HUES48 (cell line): ENCODE measurements around the gene TAF5.
"Not testable (repeated sequence)": the region's sequence is repeated elsewhere in the genome, so short reads cannot be mapped to it uniquely, and the experiment has no call there.

ENCODE experiments used
- H3K27ac ChIP-seq: one replicate; pipeline ENCODE4 v1.7.0; 2013; ENCODE audit warnings: low read depth, low read length, inconsistent platforms
- H3K27me3 ChIP-seq: 2 replicates; pipeline ENCODE4 v1.6.1; 2013; ENCODE audit warnings: mild to moderate bottlenecking, low read length; ENCODE audit not compliant: control insufficient read depth, insufficient read depth
- H3K36me3 ChIP-seq: 2 replicates; pipeline ENCODE4 v1.6.1; 2013; ENCODE audit warnings: low read length; ENCODE audit not compliant: control insufficient read depth, insufficient read depth
- H3K4me1 ChIP-seq: 2 replicates; pipeline ENCODE4 v1.6.1; 2013; ENCODE audit warnings: mild to moderate bottlenecking, low read length; ENCODE audit not compliant: control insufficient read depth, insufficient read depth
- H3K4me3 ChIP-seq: 2 replicates; pipeline ENCODE4 v1.5.1; 2013; ENCODE audit warnings: mild to moderate bottlenecking, low read depth, low read length
- H3K9ac ChIP-seq: 2 replicates; pipeline ENCODE4 v1.6.1; 2013; ENCODE audit warnings: mild to moderate bottlenecking, low read depth, low read length, moderate library complexity
- H3K9me3 ChIP-seq: 2 replicates; pipeline ENCODE4 v1.6.1; 2013; ENCODE audit warnings: low read length; ENCODE audit not compliant: control insufficient read depth, insufficient read depth

Gene TAF5

DNA sequence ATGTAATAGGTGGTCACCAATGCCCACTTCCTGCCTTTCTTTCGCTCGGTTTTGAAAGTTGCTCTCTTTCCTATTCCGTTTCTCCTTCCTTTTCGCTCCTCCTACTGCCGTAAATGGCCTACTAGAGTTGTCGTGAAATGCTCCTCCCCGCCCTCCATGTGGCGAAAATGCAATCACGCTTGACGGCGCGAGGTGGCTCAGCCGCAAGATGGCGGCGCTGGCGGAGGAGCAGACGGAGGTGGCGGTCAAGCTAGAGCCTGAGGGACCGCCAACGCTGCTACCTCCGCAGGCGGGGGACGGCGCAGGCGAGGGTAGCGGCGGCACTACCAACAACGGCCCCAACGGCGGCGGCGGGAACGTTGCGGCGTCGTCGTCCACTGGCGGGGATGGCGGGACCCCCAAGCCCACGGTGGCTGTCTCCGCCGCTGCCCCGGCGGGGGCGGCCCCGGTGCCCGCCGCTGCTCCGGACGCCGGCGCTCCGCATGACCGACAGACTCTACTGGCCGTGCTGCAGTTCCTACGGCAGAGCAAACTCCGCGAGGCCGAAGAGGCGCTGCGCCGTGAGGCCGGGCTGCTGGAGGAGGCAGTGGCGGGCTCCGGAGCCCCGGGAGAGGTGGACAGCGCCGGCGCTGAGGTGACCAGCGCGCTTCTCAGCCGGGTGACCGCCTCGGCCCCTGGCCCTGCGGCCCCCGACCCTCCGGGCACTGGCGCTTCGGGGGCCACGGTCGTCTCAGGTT is at the start of gene TAF5:
TAF5 (plus strand) TSS at position 195 of the 737 bp plus-strand sequence; CDS start at position 209, 14 bp downstream.
- no peaks in the 10 kb centered on the region for H3K27me3 ChIP-seq
- H3K9me3 ChIP-seq: no peaks in the 10 kb centered on the region
- peak within 1 kb of the TSS; percentile 83 for H3K4me3 ChIP-seq
- peaks cover 3% of the 10 kb centered on the region; the same call in 1 of the 2 replicates for H3K36me3 ChIP-seq
- peak within 1 kb of the TSS; percentile 80 for H3K27ac ChIP-seq
- H3K9ac ChIP-seq: peak within 1 kb of the TSS; percentile 58; the same call in 1 of the 2 replicates
- no peaks in the 10 kb centered on the region for H3K4me1 ChIP-seq

DNA sequence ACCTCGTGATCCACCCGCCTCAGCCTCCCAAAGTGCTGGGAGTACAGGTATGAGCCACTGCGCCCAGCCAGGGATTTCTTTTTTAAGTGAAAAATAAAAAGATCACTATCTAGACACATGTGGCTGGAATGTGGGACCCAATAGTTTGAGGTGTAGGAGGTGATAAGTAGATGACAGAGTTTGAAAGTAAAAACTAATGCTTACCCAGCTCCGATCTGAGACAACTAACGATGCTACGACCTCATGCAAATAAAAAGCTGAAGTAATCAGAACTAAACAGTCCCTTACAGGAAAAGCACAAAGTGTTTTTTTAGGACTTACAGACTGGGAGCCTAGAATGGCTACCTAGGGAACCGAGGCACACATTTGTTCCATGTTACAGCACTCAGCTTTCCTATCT is 39.9 kb upstream of the TAF5 start:
- no peak overlapping the region for H3K4me3 ChIP-seq
- H3K9ac ChIP-seq: no peak overlapping the region
- no peak overlapping the region for H3K27ac ChIP-seq
- no peaks in the 10 kb centered on the region for H3K27me3 ChIP-seq
- H3K9me3 ChIP-seq: no peaks in the 10 kb centered on the region
- peaks cover 65% of the 10 kb centered on the region for H3K36me3 ChIP-seq
- H3K4me1 ChIP-seq: no peaks in the 10 kb centered on the region

DNA sequence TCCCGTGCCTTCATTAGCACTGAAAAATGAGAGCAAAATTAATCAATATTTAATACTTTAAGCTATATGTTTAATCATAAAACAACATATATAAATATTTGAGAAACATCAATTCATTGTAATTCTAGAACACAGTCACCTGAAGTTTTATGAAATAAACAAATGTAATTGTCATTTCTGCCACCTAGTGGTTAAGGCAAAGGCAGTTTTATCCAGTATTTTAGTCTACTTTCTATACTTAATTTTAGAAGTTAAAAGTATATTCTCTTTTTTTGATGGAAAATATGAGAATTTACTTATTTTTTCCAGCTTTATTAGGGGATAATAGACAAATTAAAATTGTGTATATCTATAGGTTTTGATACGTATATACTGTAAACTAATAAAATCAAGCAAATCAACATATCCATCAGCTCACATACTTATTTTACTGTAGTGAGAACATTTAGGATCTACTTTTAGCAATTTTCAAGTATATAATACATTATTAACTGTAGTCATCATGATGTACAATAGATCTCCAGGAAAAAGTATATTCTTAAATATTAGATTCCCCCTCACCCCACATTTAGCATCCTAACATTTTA is 33.7 kb upstream of the TAF5 start:
- Histone ChIP-seq H3K9me3 (no peaks in the 10 kb centered on the region), H3K4me3 (no peak overlapping the region), H3K27me3 (no peaks in the 10 kb centered on the region), H3K36me3 (peaks cover 59% of the 10 kb centered on the region), H3K9ac (no peak overlapping the region), H3K27ac (no peak overlapping the region), H3K4me1 (no peaks in the 10 kb centered on the region)

DNA sequence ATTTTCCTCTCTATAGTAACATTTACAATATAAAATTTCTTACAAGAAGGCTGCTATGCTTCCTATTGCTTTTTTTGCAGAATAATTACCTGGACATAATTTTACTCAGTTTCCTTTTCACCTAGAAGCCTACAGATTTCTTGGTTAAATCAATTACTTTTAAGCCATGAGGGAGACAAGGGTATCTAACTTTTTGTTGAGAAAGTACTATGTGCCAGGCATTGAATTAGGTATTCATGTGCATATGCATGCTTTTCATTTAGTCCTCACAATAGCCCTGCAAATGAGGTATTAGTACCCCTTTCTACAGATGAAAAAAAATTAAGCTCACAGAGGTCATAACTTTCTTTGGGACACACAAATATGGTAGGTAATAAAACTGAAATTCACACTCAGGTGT is 33.2 kb upstream of the TAF5 start:
- no peaks in the 10 kb centered on the region for H3K4me1 ChIP-seq
- H3K4me3 ChIP-seq: no peak overlapping the region
- H3K36me3 ChIP-seq: peaks cover 62% of the 10 kb centered on the region
- no peaks in the 10 kb centered on the region for H3K27me3 ChIP-seq
- H3K9ac ChIP-seq: no peak overlapping the region
- H3K27ac ChIP-seq: no peak overlapping the region
- no peaks in the 10 kb centered on the region for H3K9me3 ChIP-seq

DNA sequence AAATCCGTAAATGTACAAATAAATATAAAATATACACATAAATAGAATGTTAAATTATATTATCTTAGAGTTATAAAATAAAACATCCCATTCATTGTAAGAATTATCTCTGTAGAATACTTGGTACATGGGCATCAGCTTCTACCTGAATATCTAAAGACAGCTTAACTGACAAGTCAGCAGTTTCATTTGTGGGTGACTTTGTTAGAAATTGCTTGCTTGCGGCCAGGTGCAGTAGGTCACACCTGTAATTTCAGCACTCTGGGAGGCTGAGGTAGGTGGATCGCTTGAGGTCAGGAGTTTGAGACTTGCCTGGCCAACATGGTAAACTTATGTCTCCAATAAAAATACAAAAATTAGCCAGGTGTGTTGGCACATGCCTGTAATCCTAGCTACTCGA is 31.4 kb upstream of the TAF5 start:
- Histone ChIP-seq H3K27ac (no peak overlapping the region), H3K9ac (no peak overlapping the region)

DNA sequence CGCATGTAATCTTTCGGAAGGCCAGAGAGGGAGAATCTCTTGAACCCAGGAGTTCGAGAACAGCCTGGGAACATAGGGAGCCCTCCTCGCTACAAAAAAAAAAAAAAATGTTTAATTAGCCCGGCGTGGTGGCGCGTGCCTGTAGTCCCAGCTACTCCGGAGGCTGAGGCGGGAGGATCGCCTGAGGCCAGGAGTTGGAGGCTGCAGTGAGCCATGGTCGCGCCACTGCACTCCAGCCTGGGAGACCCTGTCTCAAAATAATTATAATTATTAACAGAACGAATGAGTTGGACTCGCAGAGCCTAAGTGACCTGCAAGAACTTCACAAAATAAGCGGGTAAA is 17.6 kb upstream of the TAF5 start:
- H3K9ac ChIP-seq: 0 out of 2 replicates have a peak overlapping the region, but pooled peaks have one; percentile 47
- no peaks in the 10 kb centered on the region for H3K27me3 ChIP-seq
- H3K27ac ChIP-seq: peak overlapping the region; percentile 89
- peak overlapping the region; percentile 67 for H3K4me3 ChIP-seq
- peaks cover 29% of the 10 kb centered on the region for H3K36me3 ChIP-seq
- 0 out of 2 replicates have a peak, but pooled peaks cover 3% of the 10 kb centered on the region for H3K4me1 ChIP-seq
- no peaks in the 10 kb centered on the region for H3K9me3 ChIP-seq

More for the DNA sequence above, 31.4 kb upstream of the TAF5 start:
- no peaks in the 10 kb centered on the region for H3K9me3 ChIP-seq
- no peaks in the 10 kb centered on the region for H3K4me1 ChIP-seq
- H3K36me3 ChIP-seq: peaks cover 55% of the 10 kb centered on the region
- no peak overlapping the region for H3K4me3 ChIP-seq
- no peaks in the 10 kb centered on the region for H3K27me3 ChIP-seq

DNA sequence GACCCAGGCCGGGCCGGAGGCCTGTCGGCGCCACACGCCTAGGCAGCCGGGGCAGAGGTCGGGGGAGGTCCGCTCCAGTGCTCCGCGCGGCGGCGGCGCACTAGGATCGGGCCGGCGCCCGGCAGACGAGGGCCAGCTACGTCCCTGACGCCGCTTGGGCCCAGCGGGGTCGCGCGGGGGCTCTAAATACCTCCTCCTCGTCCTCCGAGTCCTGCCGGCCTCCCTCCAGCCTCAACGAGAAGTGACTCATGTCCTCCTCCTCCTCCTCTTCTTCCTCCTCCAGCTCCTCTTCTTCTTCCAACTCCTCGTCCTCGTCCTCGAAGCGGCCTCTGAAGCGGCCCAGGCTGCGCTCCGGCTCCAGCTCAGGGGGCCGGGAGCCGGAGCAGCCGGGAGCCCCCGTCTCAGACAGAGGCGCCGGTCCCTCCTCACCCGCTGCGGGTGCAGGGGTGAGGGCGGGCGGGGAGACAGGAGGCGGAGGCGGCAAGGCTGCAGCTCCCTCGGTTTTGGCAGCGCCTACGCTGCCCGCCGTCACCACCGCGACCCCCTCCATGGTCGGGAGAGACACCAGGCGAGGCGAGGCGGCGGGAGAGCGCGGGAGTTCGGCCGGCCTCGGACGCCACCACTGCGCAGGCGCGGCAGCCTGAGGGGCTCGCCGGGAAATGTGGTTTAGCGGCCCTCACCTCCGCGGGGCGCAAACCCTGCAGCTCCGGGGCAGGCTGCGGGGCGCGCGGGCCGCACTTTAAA is 17.1 kb upstream of the TAF5 start, which contains the start of gene PCGF6:
PCGF6 (minus strand) TSS at position 624 of the 744 bp plus-strand sequence; CDS start at position 550, 74 bp downstream.
- Histone ChIP-seq H3K36me3 (peaks cover 24% of the 10 kb centered on the region), H3K27me3 (no peaks in the 10 kb centered on the region), H3K9ac (peak within 1 kb of the TSS; percentile 47), H3K4me1 (0 out of 2 replicates have a peak, but pooled peaks cover 3% of the 10 kb centered on the region), H3K4me3 (peak within 1 kb of the TSS; percentile 67), H3K9me3 (no peaks in the 10 kb centered on the region), H3K27ac (peak within 1 kb of the TSS; percentile 89)

DNA sequence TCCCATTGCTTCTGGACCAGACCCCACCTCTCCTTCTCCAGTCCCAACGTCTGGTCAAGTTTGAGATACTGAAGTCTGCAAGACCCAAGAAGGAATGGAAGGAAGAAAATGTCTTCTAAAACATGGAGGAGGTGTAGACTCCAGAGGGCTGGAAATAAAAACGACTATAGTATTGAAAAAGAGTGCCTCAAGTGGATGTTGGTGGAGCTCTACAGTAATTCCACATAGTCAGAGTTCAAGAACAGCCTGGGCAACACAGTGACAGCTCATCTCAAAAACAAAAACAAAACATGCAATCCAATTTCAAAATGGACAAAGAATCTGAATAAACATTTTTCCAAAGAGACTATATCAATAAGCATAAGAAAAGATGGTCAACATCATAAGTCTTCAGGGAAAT is 14.5 kb upstream of the TAF5 start:
- H3K4me3 ChIP-seq: no peak overlapping the region
- H3K9me3 ChIP-seq: no peaks in the 10 kb centered on the region
- H3K9ac ChIP-seq: no peak overlapping the region
- H3K4me1 ChIP-seq: 0 out of 2 replicates have a peak, but pooled peaks cover 3% of the 10 kb centered on the region
- H3K36me3 ChIP-seq: peaks cover 6% of the 10 kb centered on the region
- H3K27ac ChIP-seq: no peak overlapping the region
- H3K27me3 ChIP-seq: no peaks in the 10 kb centered on the region

DNA sequence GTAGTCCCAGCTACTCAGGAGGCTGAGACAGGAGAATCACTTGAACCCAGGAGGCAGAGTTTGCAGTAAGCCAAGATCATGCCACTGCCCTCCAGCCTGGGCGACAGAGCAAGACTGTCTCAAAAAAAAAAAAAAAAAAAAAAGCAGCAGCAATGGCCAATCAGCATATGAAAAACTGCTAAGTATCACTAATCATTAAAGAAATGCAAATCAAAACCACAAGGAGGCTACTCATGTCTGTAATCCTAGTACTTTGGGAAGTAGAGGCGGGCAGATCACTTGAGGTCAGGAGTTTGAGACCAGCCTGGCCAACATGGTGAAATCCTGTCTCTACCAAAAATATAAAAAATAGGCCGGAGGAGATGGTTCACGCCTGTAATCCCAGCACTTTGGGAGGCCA is 13.2 kb upstream of the TAF5 start:
- H3K9ac ChIP-seq, H3K4me1 ChIP-seq, H3K9me3 ChIP-seq, H3K27ac ChIP-seq, H3K27me3 ChIP-seq, H3K36me3 ChIP-seq, H3K4me3 ChIP-seq: not testable (repeated sequence)

DNA sequence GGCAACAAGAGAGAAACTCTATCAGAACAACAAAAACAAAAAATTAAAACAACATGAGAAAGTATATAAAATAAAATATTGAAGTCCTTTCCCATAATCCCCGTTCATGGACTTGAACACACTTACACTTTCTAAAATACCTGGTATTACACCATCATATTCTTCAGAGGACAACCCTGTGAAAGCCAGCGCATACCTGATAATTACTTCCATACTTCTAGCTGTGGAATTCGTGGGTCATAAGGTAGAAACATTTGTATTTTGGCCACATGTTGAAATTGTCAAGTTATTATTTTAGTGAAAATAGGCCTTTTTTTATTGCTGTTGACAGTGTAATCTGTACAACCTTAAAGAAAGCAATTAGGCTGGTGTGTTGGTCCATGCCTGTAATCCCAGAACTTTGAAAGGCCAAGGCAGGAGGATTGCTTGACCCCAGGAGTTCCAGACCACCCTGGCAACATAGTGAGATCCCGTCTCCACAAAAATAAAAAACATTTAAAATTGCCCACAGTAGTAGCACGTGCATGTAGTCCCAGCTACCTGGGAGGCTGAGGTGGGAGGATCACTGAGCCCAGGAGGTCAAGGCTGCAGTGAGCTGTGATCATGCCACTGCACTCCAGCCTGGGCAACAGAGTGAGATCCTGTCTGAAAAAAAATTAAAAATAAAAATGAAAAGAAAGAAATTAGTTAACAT is 11.7 kb upstream of the TAF5 start:
- no peak overlapping the region for H3K4me3 ChIP-seq
- H3K9ac ChIP-seq: no peak overlapping the region
- no peak overlapping the region for H3K27ac ChIP-seq
- no peaks in the 10 kb centered on the region for H3K27me3 ChIP-seq
- H3K36me3 ChIP-seq: no peaks in the 10 kb centered on the region
- 0 out of 2 replicates have a peak, but pooled peaks cover 3% of the 10 kb centered on the region for H3K4me1 ChIP-seq
- H3K9me3 ChIP-seq: no peaks in the 10 kb centered on the region
